ENCODE measurements around the gene RETREG2. TPM values are rescaled to one million over a fixed set of nuclear protein-coding genes. Genes with fewer than 3 reads are reported as not detected.

The RETREG2 gene
- total RNA-seq, 3 donors from 2014 or later (not counting 1 experiment from before 2014, with no cell fraction given): 77.0 to 81.9 (median 79.0) TPM

GRCh38 chr2:219158025-219158424, 20.1 kb upstream of the RETREG2 start:
- Histone ChIP-seq H3K27me3 (ENCODE audit: control insufficient read depth, insufficient read depth, low read length) (no peaks in the 10 kb centered on the region), H3K4me1 (ENCODE audit: control insufficient read depth, insufficient read depth, low read length) (peaks cover 13% of the 10 kb centered on the region), H3K4me3 (ENCODE audit: low read length) (no peak overlapping the region), H3K36me3 (ENCODE audit: control insufficient read depth, insufficient read depth, low read length) (peaks cover 29% of the 10 kb centered on the region), H3K9me3 (ENCODE audit: control insufficient read depth, insufficient read depth, low read length) (no peaks in the 10 kb centered on the region), H3K27ac (ENCODE audit: low read length) (no peak overlapping the region)
- H3K27ac Mint-ChIP-seq: no peak overlapping the region
- no peak for TF ChIP-seq CTCF (IDR thresholded peaks at IDR 0.05)
- no peaks in the 10 kb centered on the region for H3K27me3 Mint-ChIP-seq (ENCODE audit: low read depth in 2 of 2)
- 96% methylated on average over 4 of the region's 4 CpGs for WGBS (ENCODE audit: insufficient coverage)
- no peaks in the 10 kb centered on the region for H3K9me3 Mint-ChIP-seq
- H3K4me3 Mint-ChIP-seq: no peak overlapping the region
- intact Hi-C loops (cut with micrococcal nuclease): no loop called here
- H3K36me3 Mint-ChIP-seq: no peaks in the 10 kb centered on the region
- no peak for ATAC-seq
- H3K4me1 Mint-ChIP-seq: peaks cover 16 to 31% of the 10 kb centered on the region in 2 donors
- DNase-seq: no peak

DNA sequence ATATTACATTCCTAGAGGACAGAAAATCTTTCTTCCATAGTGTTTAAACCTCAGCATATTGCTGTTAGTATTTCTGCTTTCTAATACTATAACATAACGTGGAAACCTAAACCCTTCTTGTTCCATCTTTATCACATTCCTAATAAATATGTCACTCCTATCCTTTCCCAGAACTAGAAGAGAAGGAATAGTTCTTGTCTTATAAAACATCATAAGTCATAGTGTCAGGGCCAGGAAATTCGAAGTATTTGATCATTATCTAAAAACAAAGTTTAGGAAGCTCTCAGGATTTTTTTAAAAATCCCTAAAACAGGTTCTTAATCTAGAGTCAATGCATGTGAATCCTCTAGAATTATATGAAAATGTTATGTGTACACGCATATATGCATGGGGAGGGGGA, 19.5 kb upstream of the RETREG2 start:
- TF ChIP-seq CTCF (IDR thresholded peaks at IDR 0.05): no peak
- peaks cover 16 to 31% of the 10 kb centered on the region in 2 donors for H3K4me1 Mint-ChIP-seq
- H3K9me3 ChIP-seq (ENCODE audit: control insufficient read depth, insufficient read depth, low read length): no peaks in the 10 kb centered on the region
- peaks cover 25% of the 10 kb centered on the region for H3K36me3 ChIP-seq (ENCODE audit: control insufficient read depth, insufficient read depth, low read length)
- no peak for ATAC-seq
- no peaks in the 10 kb centered on the region for H3K27me3 ChIP-seq (ENCODE audit: control insufficient read depth, insufficient read depth, low read length)
- H3K4me3 Mint-ChIP-seq: peak overlapping the region; percentile 56
- no CpG with 5 or more reads among the region's 3 CpGs for WGBS (ENCODE audit: insufficient coverage)
- no peaks in the 10 kb centered on the region for H3K27me3 Mint-ChIP-seq (ENCODE audit: low read depth in 2 of 2)
- no peak overlapping the region for H3K4me3 ChIP-seq (ENCODE audit: low read length)
- H3K36me3 Mint-ChIP-seq: no peaks in the 10 kb centered on the region
- H3K4me1 ChIP-seq (ENCODE audit: control insufficient read depth, insufficient read depth, low read length): peaks cover 13% of the 10 kb centered on the region
- H3K27ac ChIP-seq (ENCODE audit: low read length): no peak overlapping the region
- intact Hi-C loops (cut with micrococcal nuclease): no loop called here
- H3K27ac Mint-ChIP-seq: no peak overlapping the region
- no peaks in the 10 kb centered on the region for H3K9me3 Mint-ChIP-seq
- DNase-seq: no peak

DNA sequence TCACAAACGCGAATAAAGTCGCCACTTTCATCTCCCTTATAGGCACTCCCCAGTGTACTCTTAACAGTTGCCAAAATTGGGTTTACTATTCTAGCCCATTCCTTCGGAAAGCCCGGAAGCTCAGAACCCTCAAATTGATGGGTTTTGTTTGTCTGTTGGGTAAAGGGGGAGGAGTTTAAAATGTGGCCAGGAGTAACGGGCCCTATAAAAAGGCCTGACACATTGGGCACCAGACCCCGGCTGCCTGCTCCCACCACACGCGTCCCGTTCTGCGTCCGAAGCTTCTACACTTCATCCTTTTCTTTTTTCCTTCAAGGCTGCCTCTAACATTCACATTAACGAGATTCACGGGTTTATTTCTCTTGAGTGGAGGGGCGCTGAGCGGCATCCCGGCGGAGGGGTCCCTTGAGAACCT, 18.3 kb upstream of the RETREG2 start:
- no peaks in the 10 kb centered on the region for H3K9me3 Mint-ChIP-seq
- no peak for TF ChIP-seq CTCF (IDR thresholded peaks at IDR 0.05)
- intact Hi-C loops (cut with micrococcal nuclease): loop anchor here (1.0 to 2.0 kb wide), 7 partner anchors 19 to 139 kb away; partner anchors contain the start of genes ABCB6, DNAJB2, RETREG2 and TUBA4A
- peak overlapping the region; percentile 76 for H3K4me3 ChIP-seq (ENCODE audit: low read length)
- H3K27ac ChIP-seq (ENCODE audit: low read length): peak overlapping the region; percentile 80
- ATAC-seq (no peak), DNase-seq (no peak)
- peaks cover 13% of the 10 kb centered on the region for H3K4me1 ChIP-seq (ENCODE audit: control insufficient read depth, insufficient read depth, low read length)
- H3K27me3 ChIP-seq (ENCODE audit: control insufficient read depth, insufficient read depth, low read length): no peaks in the 10 kb centered on the region
- peaks cover 16% of the 10 kb centered on the region for H3K36me3 ChIP-seq (ENCODE audit: control insufficient read depth, insufficient read depth, low read length)
- H3K9me3 ChIP-seq (ENCODE audit: control insufficient read depth, insufficient read depth, low read length): no peaks in the 10 kb centered on the region
- no peaks in the 10 kb centered on the region for H3K36me3 Mint-ChIP-seq
- H3K27me3 Mint-ChIP-seq (ENCODE audit: low read depth in 2 of 2): no peaks in the 10 kb centered on the region
- peaks cover 16 to 31% of the 10 kb centered on the region in 2 donors for H3K4me1 Mint-ChIP-seq
- WGBS (ENCODE audit: insufficient coverage): 20% methylated on average over 18 of the region's 18 CpGs
- H3K27ac Mint-ChIP-seq: peak overlapping the region; percentile 92 to 94
- peak overlapping the region; percentile 95 for H3K4me3 Mint-ChIP-seq
